SK-N-SH treated with all-trans-retinoic acid at 6 μM for 48 hours (cell line): ENCODE results near the gene RNASET2.

Source experiments
- ARNTL ChIP-seq: fragments of 450-650 bp; formaldehyde crosslinking; IDR thresholded peaks from 2 replicates; pipeline ENCODE4 v1.5.0; 2020; ENCODE audit warnings: low read depth, mild to moderate bottlenecking, moderate library complexity, borderline replicate concordance
- BACH2 ChIP-seq: fragments of 250-450 bp; sonication (Bioruptor Pico); IDR thresholded peaks from 2 replicates; pipeline ENCODE4 v1.9.0; 2021; ENCODE audit warnings: mild to moderate bottlenecking, borderline replicate concordance
- RARB ChIP-seq: fragments of 250-450 bp; sonication (Bioruptor Pico); IDR thresholded peaks from 2 replicates; pipeline ENCODE4 v1.8.0; 2021; ENCODE audit warnings: mild to moderate bottlenecking, moderate library complexity
- ZC3H10 ChIP-seq: fragments of 250-450 bp; sonication (Bioruptor Pico); IDR thresholded peaks from 2 replicates; pipeline ENCODE4 v1.5.1; 2021; ENCODE audit warnings: mild to moderate bottlenecking, moderate library complexity
- ZFP3 ChIP-seq: fragments of 250-450 bp; sonication (Bioruptor Pico); IDR thresholded peaks from 2 replicates; pipeline ENCODE4 v1.5.0; 2020; ENCODE audit warnings: mild to moderate bottlenecking, moderate library complexity
- ZFP30 ChIP-seq: fragments of 450-650 bp; formaldehyde crosslinking; IDR thresholded peaks from 2 replicates; pipeline ENCODE4 v1.5.0; 2022; ENCODE audit warnings: mild to moderate bottlenecking, moderate library complexity
- TF ChIP-seq, protein P1 (sequence below): fragments of 250-450 bp; sonication (Bioruptor Pico); IDR thresholded peaks from 2 replicates; pipeline ENCODE4 v1.5.0; 2020; ENCODE audit warnings: mild to moderate bottlenecking, moderate library complexity
- TF ChIP-seq, protein P2 (sequence below): fragments of 250-450 bp; sonication (Bioruptor Pico); IDR thresholded peaks from 2 replicates; pipeline ENCODE4 v1.8.0; 2020; ENCODE audit warnings: mild to moderate bottlenecking, moderate library complexity, borderline replicate concordance

DNA sequence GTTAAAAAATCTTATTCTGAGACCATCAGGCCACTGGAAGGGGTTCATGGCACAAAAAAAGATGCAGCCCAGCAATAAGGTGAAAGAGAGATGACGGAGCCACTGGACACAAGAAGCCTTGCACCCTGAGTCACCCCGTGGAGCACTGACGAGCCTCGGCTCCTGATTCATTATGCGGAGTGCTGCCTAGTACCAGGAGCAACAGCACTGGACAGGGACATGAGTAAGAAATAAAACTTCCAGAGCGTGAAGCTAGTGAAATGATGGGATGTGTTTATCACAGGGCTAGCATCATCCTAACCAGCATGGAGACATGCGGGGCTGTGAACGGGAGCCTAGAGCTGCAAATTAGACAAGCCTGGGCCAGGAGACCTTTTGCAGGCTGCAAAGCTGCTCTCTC lies 53.3 kb downstream of the RNASET2 start:
- TF ChIP-seq, protein P1, sequence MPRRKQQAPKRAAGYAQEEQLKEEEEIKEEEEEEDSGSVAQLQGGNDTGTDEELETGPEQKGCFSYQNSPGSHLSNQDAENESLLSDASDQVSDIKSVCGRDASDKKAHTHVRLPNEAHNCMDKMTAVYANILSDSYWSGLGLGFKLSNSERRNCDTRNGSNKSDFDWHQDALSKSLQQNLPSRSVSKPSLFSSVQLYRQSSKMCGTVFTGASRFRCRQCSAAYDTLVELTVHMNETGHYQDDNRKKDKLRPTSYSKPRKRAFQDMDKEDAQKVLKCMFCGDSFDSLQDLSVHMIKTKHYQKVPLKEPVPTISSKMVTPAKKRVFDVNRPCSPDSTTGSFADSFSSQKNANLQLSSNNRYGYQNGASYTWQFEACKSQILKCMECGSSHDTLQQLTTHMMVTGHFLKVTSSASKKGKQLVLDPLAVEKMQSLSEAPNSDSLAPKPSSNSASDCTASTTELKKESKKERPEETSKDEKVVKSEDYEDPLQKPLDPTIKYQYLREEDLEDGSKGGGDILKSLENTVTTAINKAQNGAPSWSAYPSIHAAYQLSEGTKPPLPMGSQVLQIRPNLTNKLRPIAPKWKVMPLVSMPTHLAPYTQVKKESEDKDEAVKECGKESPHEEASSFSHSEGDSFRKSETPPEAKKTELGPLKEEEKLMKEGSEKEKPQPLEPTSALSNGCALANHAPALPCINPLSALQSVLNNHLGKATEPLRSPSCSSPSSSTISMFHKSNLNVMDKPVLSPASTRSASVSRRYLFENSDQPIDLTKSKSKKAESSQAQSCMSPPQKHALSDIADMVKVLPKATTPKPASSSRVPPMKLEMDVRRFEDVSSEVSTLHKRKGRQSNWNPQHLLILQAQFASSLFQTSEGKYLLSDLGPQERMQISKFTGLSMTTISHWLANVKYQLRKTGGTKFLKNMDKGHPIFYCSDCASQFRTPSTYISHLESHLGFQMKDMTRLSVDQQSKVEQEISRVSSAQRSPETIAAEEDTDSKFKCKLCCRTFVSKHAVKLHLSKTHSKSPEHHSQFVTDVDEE: no peak
- TF ChIP-seq ARNTL (CRISPR knock-in tag) (no peak), RARB (CRISPR knock-in tag) (no peak), ZFP3 (CRISPR knock-in tag) (no peak), ZC3H10 (CRISPR knock-in tag) (no peak), ZFP30 (CRISPR knock-in tag) (no peak), BACH2 (CRISPR knock-in tag) (no peak)
- TF ChIP-seq, protein P2, sequence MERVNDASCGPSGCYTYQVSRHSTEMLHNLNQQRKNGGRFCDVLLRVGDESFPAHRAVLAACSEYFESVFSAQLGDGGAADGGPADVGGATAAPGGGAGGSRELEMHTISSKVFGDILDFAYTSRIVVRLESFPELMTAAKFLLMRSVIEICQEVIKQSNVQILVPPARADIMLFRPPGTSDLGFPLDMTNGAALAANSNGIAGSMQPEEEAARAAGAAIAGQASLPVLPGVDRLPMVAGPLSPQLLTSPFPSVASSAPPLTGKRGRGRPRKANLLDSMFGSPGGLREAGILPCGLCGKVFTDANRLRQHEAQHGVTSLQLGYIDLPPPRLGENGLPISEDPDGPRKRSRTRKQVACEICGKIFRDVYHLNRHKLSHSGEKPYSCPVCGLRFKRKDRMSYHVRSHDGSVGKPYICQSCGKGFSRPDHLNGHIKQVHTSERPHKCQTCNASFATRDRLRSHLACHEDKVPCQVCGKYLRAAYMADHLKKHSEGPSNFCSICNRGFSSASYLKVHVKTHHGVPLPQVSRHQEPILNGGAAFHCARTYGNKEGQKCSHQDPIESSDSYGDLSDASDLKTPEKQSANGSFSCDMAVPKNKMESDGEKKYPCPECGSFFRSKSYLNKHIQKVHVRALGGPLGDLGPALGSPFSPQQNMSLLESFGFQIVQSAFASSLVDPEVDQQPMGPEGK (CRISPR knock-in tag): no peak
